ENCODE measurements around the gene RPL29. TPM values are rescaled to one million over a fixed set of nuclear protein-coding genes. Genes with fewer than 3 reads are reported as not detected.
A peak's percentile ranks its signal among the peaks of the same experiment; 100 is the strongest.
"Not testable (repeated sequence)": the region's sequence is repeated elsewhere in the genome, so short reads cannot be mapped to it uniquely, and the experiment has no call there.

RPL29 gene
- total RNA-seq, 2 experiments from 2014 or later, result 1,199 to 1,266 TPM

GRCh38 chr3:52001443-52001974, 5.8 kb upstream of the RPL29 start:
- no peaks in the 10 kb centered on the region for H3K9me3 Mint-ChIP-seq (ENCODE audit: insufficient read depth)
- peaks cover 24% of the 10 kb centered on the region for H3K4me1 Mint-ChIP-seq (ENCODE audit: low read depth)
- H3K27me3 Mint-ChIP-seq (ENCODE audit: low read depth), result peaks cover 10% of the 10 kb centered on the region
- POLR2A ChIA-PET, result interaction anchor here (0.6 to 1.3 kb wide), 4 partner anchors 11 to 145 kb away, joined by 3 read pairs; partner anchors contain the start of gene PARP3
- DNase-seq (peak; percentile 92), ATAC-seq (peak; percentile 98)
- no peaks in the 10 kb centered on the region for H3K36me3 Mint-ChIP-seq (ENCODE audit: low read depth)
- H3K27ac Mint-ChIP-seq, result no peak overlapping the region
- H3K4me3 Mint-ChIP-seq, result no peak overlapping the region
- CTCF ChIA-PET, result interaction anchor here (0.6 to 6.4 kb wide), 46 partner anchors 8 to 338 kb away, joined by 3 to 115 read pairs (median 4); partner anchors contain the start of genes ACY1, DUSP7, POC1A and TLR9

DNA sequence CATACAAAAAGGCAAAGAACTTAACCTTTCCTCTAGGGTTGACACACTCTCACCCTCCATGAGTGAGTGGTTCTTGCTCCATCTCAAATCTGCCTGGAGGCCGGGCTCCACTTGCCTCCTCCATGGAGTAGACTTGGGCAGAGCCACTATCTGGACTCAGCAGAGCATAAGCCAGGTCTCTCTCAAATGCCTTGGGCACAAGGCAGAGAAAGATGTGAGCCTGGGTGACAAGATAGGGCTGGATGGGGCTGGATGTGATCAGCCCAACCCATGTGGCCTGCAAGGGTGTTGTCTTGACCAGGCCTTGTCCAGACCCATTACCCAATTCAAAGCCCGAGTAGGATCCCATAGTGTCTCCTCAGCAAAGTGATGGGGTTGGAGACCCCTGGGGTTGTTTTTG, 4.2 kb upstream of the RPL29 start:
- no peak for DNase-seq
- Mint-ChIP-seq H3K27ac (no peak overlapping the region), H3K4me3 (no peak overlapping the region), H3K27me3 (ENCODE audit: low read depth) (peaks cover 10% of the 10 kb centered on the region), H3K4me1 (ENCODE audit: low read depth) (peaks cover 21% of the 10 kb centered on the region), H3K9me3 (ENCODE audit: insufficient read depth) (no peaks in the 10 kb centered on the region), H3K36me3 (ENCODE audit: low read depth) (peaks cover 9% of the 10 kb centered on the region)
- POLR2A ChIA-PET, result no interaction called here
- no peak for ATAC-seq
- CTCF ChIA-PET, result interaction anchor here (1.2 to 6.4 kb wide), 9 partner anchors 17 to 221 kb away, joined by 3 to 115 read pairs (median 17); partner anchors contain the start of genes ACY1 and DUSP7

DNA sequence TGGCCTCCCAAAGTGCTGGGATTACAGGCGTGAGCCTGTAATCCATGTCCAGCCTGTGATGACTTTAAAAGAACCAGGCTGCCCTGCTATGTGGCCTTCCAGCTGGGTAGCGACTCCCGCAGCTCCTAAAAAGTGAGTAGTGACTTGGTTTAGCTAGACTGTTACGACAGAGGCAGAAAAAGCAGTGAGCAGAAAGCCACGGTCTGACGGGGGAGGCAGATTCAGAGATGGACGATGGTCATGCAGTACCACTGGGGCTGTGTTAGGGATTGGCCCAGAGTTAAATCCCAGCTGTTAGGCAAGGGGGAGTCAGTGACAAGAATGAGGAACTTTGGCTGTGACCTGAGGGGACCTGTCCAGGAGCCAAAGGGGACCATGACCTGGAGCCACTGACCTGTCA, 3.1 kb upstream of the RPL29 start:
- Mint-ChIP-seq H3K9me3 (ENCODE audit: insufficient read depth) (no peaks in the 10 kb centered on the region), H3K36me3 (ENCODE audit: low read depth) (peaks cover 20% of the 10 kb centered on the region), H3K27ac (no peak overlapping the region), H3K4me1 (ENCODE audit: low read depth) (peaks cover 32% of the 10 kb centered on the region), H3K27me3 (ENCODE audit: low read depth) (peaks cover 10% of the 10 kb centered on the region), H3K4me3 (no peak overlapping the region)
- ChIA-PET CTCF (interaction anchor here (1.6 to 2.1 kb wide), 3 partner anchors 55 to 222 kb away, joined by 4 to 9 read pairs (median 5); partner anchors contain the start of gene DUSP7), POLR2A (no interaction called here)
- DNase-seq (no peak), ATAC-seq (no peak)

DNA sequence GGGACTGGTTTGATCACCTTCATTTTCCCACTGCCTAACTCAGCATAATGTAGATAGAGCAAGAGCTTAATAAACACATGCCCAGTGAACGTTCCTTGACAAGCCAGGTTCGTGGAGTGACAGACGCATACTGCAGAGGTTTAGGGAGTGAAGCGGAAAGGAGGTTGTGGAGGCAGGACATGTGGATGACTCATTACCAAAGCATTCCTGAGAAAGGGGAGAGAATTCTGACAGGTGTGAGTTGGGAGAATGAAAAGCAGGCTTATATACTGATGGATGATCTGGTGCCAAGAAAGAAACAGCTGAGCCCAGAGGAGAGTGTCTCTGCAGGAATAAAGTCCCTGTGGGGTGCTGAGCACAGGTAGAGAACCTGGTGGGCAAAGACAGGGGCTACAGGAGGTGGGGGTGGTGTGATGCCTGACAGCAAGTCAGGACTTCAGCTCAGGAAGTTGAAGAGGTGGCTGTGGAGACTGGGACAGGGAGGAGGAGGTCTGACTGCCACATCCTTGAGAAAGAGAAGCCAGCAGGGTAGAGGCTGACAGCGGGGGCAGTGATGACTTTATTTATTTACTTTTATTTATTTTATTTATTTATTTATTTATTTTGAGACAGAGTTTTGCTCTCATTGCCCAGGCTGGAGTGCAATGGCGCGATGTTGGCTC, 2.4 kb upstream of the RPL29 start:
- POLR2A ChIA-PET, result no interaction called here
- CTCF ChIA-PET, result interaction anchor here (0.6 to 2.1 kb wide), 4 partner anchors 56 to 222 kb away, joined by 3 to 9 read pairs (median 4); partner anchors contain the start of gene DUSP7
- H3K27me3 Mint-ChIP-seq (ENCODE audit: low read depth), result peaks cover 10% of the 10 kb centered on the region
- peaks cover 24% of the 10 kb centered on the region for H3K36me3 Mint-ChIP-seq (ENCODE audit: low read depth)
- H3K4me1 Mint-ChIP-seq (ENCODE audit: low read depth), result peaks cover 37% of the 10 kb centered on the region
- no peaks in the 10 kb centered on the region for H3K9me3 Mint-ChIP-seq (ENCODE audit: insufficient read depth)
- no peak for ATAC-seq
- H3K27ac Mint-ChIP-seq, result no peak overlapping the region
- no peak for DNase-seq
- H3K4me3 Mint-ChIP-seq, result no peak overlapping the region

DNA sequence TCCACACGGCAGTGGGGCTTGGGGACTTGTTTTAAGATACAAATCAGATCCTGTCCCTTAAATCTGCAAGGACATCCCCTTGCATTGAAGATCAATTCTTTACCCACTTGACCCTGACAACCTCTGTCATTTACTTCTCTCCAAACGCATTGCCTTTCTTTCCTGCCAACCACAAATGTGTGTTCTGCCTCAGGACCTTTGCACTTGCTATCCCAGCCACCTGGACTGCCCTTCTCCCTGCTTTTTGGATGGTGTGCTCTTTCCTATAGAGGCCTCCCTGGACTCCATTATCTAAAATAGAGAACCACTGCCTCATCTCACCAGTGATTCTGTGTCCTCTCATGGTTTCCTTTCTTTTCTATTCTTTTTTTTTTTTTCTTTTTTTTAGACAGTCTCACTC, 1.5 kb upstream of the RPL29 start:
- CTCF ChIA-PET, result interaction anchor here (2.1 kb wide), 1 partner anchor 57 kb away, joined by 9 read pairs; no protein-coding TSS in a partner anchor

DNA sequence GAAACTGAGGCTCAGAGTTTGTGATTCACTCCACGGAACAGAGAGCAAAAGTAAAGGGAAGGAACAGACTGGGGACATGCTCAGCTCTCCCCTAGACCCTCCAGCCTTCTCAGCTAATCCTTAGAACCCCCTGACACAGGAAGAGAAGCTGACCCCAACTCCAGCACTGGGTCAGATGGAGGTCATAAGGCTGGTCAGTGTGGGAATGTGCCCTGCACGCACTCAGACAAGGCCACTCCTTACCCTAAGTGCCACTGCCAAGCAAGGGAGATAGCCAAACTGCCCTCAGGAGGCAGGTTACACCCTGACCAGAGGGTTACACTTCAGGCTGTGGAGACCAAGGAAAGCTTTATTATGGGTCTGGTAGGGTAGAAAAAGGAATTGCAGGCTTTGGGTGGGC, 1.2 kb downstream of the RPL29 start:
- CTCF ChIA-PET, result interaction anchor here (1.3 to 5.2 kb wide), 5 partner anchors 12 to 61 kb away, joined by 5 to 36 read pairs (median 11); partner anchors contain the start of genes ABHD14A, ABHD14B, ACY1 and DUSP7
- Mint-ChIP-seq H3K27ac (peak overlapping the region; percentile 100), H3K9me3 (ENCODE audit: insufficient read depth) (no peaks in the 10 kb centered on the region), H3K4me1 (ENCODE audit: low read depth) (peaks cover 47% of the 10 kb centered on the region), H3K36me3 (ENCODE audit: low read depth) (peaks cover 44% of the 10 kb centered on the region), H3K4me3 (peak overlapping the region; percentile 100), H3K27me3 (ENCODE audit: low read depth) (peaks cover 10% of the 10 kb centered on the region)
- POLR2A ChIA-PET, result interaction anchor here (0.8 to 5.6 kb wide), 6 partner anchors 8 to 61 kb away, joined by 4 to 65 read pairs (median 8); partner anchors contain the start of genes ABHD14B, ACY1 and DUSP7
- no peak for DNase-seq
- no peak for ATAC-seq

More for the DNA sequence above, 1.5 kb upstream of the RPL29 start:
- H3K4me3 Mint-ChIP-seq, result no peak overlapping the region
- DNase-seq, result no peak
- H3K9me3 Mint-ChIP-seq (ENCODE audit: insufficient read depth), result no peaks in the 10 kb centered on the region
- H3K4me1 Mint-ChIP-seq (ENCODE audit: low read depth), result peaks cover 45% of the 10 kb centered on the region
- peaks cover 33% of the 10 kb centered on the region for H3K36me3 Mint-ChIP-seq (ENCODE audit: low read depth)
- H3K27me3 Mint-ChIP-seq (ENCODE audit: low read depth), result peaks cover 10% of the 10 kb centered on the region
- POLR2A ChIA-PET, result no interaction called here
- no peak overlapping the region for H3K27ac Mint-ChIP-seq
- no peak for ATAC-seq

DNA sequence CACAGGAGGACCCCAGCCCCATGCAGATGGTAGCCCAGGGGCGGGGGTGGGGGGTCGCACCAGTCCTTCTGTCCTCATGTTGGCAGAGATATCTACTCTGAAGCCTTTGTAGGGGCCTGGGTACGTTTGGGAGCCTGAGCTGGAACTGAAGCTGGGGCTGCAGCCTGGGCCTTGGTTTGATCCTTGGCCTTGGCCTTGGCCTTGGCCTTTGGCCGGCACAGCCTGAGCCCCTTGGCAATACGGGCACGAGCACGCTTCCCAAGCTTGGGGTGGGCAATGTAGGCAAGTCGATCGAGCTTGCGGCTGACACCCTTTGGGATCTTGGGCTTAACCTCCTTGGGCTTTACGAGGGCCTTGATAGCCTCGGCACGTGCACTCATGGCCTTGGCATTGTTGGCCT, 2.0 kb downstream of the RPL29 start:
- H3K27me3 Mint-ChIP-seq (ENCODE audit: low read depth); DNase-seq; ATAC-seq; H3K9me3 Mint-ChIP-seq (ENCODE audit: insufficient read depth): not testable (repeated sequence)
- Mint-ChIP-seq H3K4me1 (ENCODE audit: low read depth) (peaks cover 47% of the 10 kb centered on the region), H3K27ac (peak overlapping the region; percentile 100), H3K36me3 (ENCODE audit: low read depth) (peaks cover 44% of the 10 kb centered on the region), H3K4me3 (peak overlapping the region; percentile 100)
- ChIA-PET POLR2A (interaction anchor here (5.6 kb wide), 1 partner anchor 10 kb away, joined by 65 read pairs; the partner anchor contains the start of gene ACY1), CTCF (interaction anchor here (1.0 to 5.2 kb wide), 3 partner anchors 9 to 20 kb away, joined by 6 to 36 read pairs (median 7); partner anchors contain the start of genes ABHD14B and ACY1)

- ATAC-seq (no peak), DNase-seq (no peak)
- Mint-ChIP-seq H3K9me3 (ENCODE audit: insufficient read depth) (no peaks in the 10 kb centered on the region), H3K4me3 (no peak overlapping the region), H3K36me3 (ENCODE audit: low read depth) (peaks cover 44% of the 10 kb centered on the region), H3K27me3 (ENCODE audit: low read depth) (peaks cover 3% of the 10 kb centered on the region), H3K4me1 (ENCODE audit: low read depth) (peaks cover 47% of the 10 kb centered on the region), H3K27ac (peak overlapping the region; percentile 20)
- ChIA-PET POLR2A (interaction anchor here (0.5 to 5.6 kb wide), 4 partner anchors 9 to 65 kb away, joined by 3 to 65 read pairs (median 3); partner anchors contain the start of gene ACY1), CTCF (interaction anchor here (1.0 to 5.2 kb wide), 5 partner anchors 9 to 51 kb away, joined by 3 to 36 read pairs (median 6); partner anchors contain the start of genes ABHD14A, ABHD14B, ACY1 and RRP9)
Observed at GRCh38 chr3:51992017-51992682, 3.5 kb downstream of the RPL29 start.

DNA sequence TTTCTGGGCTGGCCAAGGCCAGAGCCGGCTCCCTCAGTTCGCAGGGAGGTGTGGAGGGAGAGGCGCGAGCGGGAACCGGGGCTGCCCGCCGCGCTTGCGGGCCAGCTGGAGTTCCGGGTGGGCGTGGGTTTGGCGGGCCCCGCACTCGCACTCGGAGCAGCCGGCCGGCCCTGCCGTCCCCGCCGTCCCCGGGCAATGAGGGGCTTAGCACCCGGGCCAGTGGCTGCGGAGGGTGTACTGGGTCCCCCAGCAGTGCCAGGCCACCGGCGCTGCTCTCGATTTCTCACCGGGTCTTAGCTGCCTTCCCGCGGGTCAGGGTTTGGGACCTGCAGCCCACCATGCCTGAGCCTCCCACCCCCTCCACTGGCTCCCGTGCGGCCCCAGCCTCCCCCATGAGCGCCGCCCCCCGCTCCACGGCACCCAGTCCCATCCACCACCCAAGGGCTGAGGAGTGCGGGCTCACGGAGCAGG, 5.2 kb downstream of the RPL29 start:
- CTCF ChIA-PET, result interaction anchor here (1.6 to 1.8 kb wide), 2 partner anchors 16 to 49 kb away, joined by 6 read pairs; partner anchors contain the start of genes ABHD14A, ABHD14B and RRP9
- POLR2A ChIA-PET, result interaction anchor here (5.6 kb wide), 1 partner anchor 7 kb away, joined by 65 read pairs; the partner anchor contains the start of gene ACY1
- not testable (repeated sequence) for H3K27me3 Mint-ChIP-seq (ENCODE audit: low read depth); ATAC-seq; DNase-seq; H3K4me3 Mint-ChIP-seq; H3K9me3 Mint-ChIP-seq (ENCODE audit: insufficient read depth); H3K27ac Mint-ChIP-seq
- Mint-ChIP-seq H3K4me1 (ENCODE audit: low read depth) (peaks cover 38% of the 10 kb centered on the region), H3K36me3 (ENCODE audit: low read depth) (peaks cover 42% of the 10 kb centered on the region)

DNA sequence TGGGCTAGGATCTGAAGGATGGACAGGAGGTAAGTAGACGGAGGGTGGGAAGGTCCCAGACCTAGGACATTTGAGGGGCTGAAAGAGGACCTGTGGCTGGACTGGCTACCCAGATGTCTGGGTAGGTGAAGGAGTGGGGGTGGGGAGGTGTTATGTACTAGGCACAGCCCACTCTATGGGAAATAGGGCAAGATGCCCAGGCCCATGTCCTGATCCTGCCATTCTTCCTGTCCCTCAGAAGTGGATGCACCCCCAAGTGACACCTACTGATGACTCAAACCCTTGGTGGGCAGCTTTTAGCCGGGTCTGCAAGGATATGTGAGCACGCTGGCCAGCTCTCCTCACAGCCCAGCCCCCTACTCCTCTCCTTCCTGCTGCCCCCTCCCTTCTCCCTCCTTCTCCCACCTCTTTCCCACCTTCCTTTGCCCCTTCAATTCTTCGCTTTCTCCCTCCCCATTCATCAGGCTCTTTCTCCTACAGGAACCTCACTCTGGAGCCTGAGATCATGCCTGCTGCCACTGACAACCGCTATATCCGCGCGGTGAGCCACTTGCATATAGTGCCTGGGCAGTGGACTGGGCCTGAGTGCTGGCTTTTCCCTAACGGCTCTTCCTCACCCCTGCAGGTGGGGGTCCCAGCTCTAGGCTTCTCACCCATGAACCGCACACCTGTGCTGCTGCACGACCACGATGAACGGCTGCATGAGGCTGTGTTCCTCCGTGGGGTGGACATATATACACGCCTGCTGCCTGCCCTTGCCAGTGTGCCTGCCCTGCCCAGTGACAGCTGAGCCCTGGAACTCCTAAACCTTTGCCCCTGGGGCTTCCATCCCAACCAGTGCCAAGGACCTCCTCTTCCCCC, 7.2 kb downstream of the RPL29 start:
- Mint-ChIP-seq H3K4me1 (ENCODE audit: low read depth) (peaks cover 30% of the 10 kb centered on the region), H3K9me3 (ENCODE audit: insufficient read depth) (no peaks in the 10 kb centered on the region), H3K27ac (peak overlapping the region; percentile 62), H3K27me3 (ENCODE audit: low read depth) (no peaks in the 10 kb centered on the region), H3K36me3 (ENCODE audit: low read depth) (peaks cover 22% of the 10 kb centered on the region), H3K4me3 (no peak overlapping the region)
- no peak for DNase-seq
- ATAC-seq, result no peak
- POLR2A ChIA-PET, result no interaction called here
- CTCF ChIA-PET, result no interaction called here
